Fibroblast of skin of back (primary cell): ENCODE data around the gene GFM2. TPM values are rescaled to one million over a fixed set of nuclear protein-coding genes. Genes with fewer than 3 reads are reported as not detected.
"Not testable (repeated sequence)": the region's sequence is repeated elsewhere in the genome, so short reads cannot be mapped to it uniquely, and the experiment has no call there.

Experiments
- DNase-seq: peaks from one replicate; pipeline ENCODE4 v3.0.0-alpha.2; 2013
- polyA plus RNA-seq, 2 experiments: library from polyadenylated mRNA; unstranded; fragments of 120-200 nt; gene quantifications; one replicate each; pipeline ENCODE4 v1.2.1, GENCODE V29; 2013; ENCODE audit not compliant: insufficient read length in 2 of 2

The GFM2 gene, protein sequence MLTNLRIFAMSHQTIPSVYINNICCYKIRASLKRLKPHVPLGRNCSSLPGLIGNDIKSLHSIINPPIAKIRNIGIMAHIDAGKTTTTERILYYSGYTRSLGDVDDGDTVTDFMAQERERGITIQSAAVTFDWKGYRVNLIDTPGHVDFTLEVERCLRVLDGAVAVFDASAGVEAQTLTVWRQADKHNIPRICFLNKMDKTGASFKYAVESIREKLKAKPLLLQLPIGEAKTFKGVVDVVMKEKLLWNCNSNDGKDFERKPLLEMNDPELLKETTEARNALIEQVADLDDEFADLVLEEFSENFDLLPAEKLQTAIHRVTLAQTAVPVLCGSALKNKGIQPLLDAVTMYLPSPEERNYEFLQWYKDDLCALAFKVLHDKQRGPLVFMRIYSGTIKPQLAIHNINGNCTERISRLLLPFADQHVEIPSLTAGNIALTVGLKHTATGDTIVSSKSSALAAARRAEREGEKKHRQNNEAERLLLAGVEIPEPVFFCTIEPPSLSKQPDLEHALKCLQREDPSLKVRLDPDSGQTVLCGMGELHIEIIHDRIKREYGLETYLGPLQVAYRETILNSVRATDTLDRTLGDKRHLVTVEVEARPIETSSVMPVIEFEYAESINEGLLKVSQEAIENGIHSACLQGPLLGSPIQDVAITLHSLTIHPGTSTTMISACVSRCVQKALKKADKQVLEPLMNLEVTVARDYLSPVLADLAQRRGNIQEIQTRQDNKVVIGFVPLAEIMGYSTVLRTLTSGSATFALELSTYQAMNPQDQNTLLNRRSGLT
- 21.3 TPM for polyA plus RNA-seq (2013, experiment 1 of 2; ENCODE audit: insufficient read length)
- polyA plus RNA-seq (2013, experiment 2 of 2; ENCODE audit: insufficient read length) = 17.3 TPM

DNA sequence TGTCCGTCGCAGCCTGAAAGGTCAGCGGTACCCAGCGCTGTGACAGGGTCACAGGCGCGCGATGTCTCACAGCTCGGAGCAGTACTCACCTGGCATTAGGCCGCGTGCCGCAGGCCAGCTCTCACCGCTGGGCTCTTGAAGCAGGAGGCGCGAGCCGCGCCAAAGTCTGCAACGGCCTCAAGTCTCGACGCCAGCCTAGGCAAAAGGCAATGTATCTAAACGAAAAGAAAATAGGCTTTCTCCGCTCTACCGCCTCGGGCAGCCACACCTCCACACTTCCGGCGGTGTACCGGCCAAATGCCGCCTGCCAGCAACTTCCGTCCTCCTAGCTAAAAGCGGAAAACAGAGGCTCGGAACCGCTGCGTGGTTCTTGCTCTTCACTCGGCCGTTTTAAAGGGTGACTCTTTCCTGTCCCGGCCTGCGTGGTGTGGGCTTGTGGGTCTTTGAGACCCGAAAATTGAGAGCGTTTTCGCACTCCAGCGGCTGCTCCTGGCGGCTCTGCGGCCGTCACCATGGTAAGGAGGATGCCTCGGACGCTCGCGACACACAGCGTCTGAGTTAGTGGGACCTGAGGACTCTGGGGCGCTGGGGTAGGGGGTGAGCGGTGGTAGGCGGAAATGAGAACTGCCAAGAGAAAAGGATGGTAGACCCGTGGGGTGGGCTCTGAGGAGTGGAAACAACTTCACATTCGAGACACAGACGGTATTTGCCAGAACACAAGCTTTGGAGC lies at the start of gene GFM2, which contains the start of gene NSA2:
GFM2 (minus strand) TSS at position 269 of the 730 bp plus-strand sequence. CDS start 3,375 bp downstream, outside the sequence.
NSA2 (plus strand) TSS at position 401 of the 730 bp plus-strand sequence; CDS start at position 513, 112 bp downstream.
- DNase-seq = peak; percentile 92

DNA sequence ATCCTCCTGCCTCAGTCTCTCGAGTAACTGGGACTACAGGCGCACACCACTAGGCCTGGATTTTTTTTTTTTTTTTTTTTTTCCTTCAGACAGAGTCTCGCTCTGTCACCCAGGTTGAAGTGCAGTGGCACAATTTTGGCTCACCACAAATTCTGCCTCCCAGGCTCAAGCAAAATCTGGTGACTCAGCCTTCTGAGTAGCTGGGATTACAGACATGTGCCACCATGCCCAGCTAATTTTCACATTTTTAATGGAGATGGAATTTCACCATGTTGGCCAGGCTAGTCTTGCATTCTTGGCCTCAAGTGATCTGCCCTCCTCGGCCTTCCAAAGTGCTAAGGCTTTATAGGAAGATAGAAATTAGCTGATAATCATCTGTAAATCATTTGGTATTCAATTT lies 44.0 kb upstream of the GFM2 start:
- peak; percentile 15 for DNase-seq

DNA sequence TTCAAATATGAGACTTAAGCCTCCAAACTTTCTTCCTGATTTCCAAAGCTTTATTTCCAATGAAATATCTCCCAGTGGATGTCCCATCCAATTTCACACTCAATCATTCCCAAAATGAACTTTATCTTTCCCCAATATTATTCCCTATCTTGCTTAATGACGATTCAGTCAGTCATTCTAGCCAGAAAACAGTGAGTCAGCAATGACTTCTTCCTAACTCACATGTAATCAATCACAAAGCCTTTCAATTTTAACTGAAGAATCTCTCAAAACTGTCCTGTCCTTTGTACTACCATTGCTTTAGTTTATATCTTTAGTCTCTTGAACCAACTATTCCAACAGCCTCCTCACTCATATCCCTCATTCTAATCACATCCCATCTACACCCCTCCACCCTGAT lies 35.0 kb upstream of the GFM2 start:
- DNase-seq = peak; percentile 1

DNA sequence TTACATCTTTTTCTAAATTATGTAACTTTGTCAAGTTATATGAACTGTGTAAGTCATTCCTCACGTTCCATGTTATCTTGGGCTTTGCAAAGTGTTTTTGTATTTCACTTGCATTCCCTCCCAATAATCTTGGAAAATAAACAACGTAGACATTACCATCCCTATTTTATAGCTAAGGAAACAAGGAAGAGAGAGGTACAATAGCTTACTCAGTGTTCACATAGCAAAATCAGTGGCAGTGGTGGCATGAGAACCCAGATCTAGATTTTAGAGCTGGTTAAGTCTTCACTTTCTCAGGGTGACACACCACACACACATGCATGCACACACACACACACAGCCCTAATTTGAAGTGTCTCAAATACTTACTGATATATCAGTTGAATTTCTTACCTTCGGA lies 34.3 kb upstream of the GFM2 start:
- no peak for DNase-seq

DNA sequence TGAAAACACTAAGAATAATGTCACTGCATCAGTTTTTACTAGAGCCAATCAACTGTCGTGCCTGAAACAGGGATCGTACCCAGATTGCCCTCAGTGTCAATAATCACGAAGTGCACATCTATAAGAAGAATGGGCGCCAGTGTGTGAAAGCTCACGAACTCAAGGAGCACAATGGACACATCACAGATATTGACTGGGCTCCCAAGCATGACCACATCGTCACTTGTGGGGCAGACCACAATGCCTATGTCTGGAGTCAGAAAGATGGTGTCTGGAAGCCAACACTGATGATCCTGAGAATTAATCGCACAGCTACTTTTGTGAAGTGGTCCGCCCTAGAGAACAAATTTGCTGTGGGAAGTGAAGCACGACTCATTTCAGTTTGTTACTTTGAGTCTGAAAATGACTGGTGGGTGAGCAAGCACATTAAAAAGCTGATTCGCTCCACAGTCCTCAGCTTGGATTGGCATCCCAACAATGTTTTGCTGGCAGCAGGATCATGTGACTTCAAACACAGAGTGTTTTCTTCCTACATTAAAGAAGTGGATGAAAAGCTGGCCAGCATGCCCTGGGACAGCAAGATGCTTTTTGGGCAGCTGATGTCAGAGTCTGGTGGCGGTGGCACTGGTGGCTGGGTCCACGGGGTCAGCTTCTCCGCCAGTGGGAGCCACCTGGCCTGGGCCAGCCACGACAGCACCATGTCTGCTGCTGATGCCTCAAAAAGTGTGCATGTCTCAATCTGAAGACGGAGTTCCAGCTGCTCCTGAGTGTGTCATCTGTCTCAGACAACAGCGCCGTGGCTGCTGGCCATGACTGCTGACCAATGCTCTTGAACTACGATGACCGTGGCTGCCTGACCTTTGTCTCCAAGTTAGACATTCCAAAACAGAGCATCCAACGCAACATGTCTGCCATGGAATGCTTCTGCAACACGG lies 32.3 kb upstream of the GFM2 start:
- peak; percentile 28 for DNase-seq

DNA sequence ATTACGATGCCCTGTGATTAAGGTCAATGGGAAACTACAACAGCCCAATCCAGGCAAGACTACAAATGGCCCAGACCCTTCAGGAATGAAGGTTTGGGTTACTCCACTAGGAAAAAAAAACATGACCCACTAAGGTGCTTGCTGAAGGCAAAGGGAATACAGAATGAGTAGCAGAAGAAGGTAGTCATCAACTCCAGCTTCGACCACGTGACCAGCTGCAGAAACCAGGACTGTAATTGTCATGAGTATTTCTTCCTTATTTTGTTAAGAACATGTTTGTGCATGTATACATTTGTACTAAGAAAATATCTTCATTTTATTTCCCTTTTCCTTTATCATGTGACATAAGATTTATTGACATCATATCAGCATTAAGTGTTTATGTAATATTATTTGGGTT lies 24.8 kb upstream of the GFM2 start:
- not testable (repeated sequence) for DNase-seq

DNA sequence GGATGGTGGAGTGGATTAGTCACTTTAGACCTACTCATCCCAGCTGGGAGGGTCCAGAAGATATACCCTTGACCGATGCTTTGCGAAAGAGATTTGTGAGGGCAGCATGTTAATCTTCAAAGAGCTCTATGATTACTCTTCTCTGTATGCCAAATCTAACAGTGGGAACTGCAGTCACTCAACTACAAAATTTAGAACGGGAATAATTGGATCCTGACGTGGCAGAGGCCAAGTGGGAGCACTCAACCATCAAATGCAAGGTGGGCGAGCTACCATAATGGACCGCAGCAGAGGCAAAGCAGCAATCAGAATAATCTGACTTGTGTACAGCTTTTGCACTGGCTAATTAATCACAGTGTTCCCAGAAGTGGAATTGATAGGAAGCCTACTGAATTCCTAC lies 20.5 kb upstream of the GFM2 start:
- DNase-seq = no peak

DNA sequence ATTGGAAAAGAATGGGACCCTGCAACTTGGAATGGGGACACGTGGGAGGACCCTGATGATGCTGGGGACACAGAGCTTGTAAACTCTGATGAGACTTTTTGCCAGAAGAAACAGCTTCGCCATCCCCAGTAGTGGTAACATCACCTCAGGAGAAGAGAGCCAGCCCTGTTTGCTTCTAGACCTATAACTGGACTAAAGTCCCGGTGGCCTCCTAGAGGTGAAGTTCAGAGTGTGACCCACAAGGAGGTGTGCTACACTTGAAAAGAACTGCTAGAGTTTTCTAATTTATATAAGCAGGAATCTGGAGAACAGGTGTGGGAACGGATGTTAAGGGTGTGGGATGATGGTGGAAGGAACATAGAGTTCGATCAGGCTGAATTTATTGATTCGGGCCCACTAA lies 19.9 kb upstream of the GFM2 start:
- no peak for DNase-seq

DNA sequence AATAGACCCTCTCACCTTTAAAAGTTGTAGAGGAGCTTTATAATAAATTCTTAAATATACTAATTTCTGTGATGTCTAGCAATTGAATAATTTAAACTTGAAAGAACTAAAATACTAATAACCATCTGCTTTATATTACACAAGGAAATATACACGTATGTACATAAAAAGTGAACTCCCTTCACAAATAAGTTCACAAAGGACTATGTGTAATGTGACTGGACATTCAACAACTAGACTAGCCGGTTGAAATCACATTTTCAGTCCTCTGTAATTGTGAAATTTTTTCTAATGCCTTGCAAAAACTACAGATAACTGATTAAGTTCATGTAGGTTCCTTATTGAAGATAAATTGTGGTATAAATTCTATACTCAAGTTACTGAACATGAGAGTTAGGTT lies 11.7 kb upstream of the GFM2 start:
- no peak for DNase-seq

DNA sequence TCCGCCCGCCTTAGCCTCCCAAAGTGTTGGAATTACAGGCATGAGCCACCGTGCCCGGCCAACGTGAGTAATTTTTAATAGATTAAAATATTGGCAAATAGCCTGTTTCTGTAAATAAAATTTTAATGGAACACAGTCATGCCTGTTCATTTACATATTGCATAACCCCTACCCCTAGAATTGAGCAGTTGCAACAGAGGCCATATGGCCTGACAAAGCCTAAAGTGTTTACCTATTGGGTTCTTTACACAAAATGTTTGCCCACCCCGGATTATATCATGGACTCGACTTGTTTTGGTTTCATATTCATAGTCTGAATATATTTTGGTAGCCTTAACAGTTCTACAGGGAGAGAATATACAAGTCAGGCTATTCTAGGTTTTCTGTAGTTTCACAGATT lies 5.4 kb upstream of the GFM2 start:
- no peak for DNase-seq

DNA sequence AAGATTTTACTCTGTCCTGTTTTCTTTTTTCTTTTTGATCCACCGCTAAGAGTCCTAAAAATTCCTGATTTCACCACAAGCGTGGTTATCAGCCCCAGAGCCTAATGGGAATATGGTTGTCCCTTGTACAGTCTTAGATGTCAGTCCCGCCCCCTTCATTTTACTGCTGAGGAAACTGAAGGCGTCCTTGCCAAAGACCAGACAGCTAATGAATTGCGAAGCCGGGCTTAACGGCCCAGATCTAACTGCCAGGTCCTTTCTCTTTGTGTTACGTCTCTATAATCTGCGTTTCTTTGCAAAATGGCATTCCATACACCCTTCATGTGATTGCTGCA lies 629 bp upstream of the GFM2 start:
- DNase-seq = peak; percentile 37

DNA sequence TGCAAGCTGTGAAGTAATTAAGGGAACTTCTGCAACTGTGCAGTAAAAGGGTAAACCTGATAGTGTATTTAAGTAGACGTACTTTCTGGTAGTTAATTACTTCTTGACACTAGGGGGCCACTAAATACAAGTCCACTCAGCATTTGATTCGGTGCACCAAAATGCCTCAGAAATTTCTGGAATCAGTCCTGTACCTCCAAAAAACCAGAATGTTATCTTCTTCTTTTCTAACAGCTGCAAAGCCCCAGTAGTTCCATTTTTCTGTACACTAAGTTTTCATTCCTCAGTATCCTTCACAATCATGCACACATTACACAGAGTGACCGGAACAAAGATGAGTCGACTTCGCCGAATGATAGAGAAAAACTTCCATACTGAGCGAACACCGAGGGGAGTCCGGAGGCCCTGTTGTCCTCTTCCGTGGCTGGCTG lies 484 bp downstream of the GFM2 start:
- peak; percentile 57 for DNase-seq

DNA sequence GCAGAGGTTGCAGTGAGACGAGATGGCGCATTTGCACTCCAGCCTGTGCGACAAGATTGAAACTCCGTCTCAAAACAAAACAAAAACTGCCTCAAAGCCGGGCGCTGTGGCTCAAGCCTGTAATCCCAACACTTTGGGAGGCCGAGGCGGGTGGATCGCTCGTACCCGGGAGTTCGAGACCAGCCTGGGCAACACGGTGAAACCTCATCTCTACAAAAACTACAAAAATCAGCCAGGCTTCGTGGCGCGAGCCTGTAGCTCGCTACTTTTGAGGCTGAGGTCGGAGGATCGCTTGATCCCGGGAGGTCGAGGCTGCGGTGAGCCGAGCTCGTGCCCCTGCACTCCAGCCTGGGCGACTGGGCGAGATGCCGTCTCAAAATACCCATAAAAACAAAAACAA lies 988 bp downstream of the GFM2 start:
- DNase-seq = no peak

DNA sequence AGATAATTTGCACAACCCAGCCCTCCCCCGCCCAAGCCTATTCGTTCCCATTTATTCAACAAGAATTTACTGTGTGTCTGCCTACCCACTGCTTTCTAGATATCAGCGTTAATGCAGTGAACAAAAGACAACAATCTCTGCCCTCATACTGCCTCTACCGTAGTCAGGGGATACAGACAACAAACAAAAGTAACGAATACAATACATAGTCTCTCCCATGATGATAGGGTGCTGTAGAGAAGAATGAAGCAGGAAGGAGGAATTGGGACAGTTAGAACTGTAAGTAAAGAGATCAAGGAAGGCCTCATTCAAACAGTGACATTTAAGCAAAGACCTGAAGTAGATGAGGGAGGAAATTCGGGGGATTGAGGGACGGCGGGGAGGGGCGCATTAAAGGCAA lies 1.7 kb downstream of the GFM2 start:
- no peak for DNase-seq

DNA sequence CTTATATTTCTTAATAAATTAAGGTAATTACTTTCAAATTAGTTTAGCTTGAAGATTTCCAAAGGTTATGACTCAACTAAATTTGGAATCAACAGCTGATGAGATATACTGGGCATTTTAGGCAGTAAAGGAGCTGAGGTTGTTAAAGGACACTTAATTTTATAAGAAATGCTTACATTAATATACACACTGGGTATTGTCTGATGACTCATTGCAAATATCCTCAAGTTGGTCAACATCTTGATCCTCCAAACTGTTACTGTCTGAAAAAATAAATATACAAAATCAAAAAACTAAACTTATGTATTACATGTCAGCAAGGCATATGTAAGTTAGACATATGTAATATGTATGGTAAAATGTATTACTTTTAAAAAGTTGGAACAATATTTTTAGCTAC lies 3.4 kb downstream of the GFM2 start:
- DNase-seq = no peak

DNA sequence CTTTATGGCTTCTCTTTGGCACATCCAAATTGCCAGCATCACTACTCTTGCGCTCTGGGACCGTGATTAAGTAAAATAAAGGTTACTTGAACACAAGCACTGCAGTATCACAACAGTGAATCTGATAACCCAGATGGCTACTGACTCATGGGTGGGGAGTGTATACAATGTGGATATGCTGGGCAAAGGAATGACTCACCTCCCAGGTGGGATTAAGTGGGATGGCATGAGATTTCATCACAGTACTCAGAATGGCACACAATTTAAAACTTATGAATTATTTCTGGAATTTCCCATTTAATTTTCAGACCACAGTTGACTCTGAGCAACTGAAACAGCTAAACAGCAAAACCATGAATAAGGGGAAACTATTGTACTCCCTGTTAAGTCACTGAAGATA lies 4.3 kb downstream of the GFM2 start:
- peak; percentile 55 for DNase-seq

DNA sequence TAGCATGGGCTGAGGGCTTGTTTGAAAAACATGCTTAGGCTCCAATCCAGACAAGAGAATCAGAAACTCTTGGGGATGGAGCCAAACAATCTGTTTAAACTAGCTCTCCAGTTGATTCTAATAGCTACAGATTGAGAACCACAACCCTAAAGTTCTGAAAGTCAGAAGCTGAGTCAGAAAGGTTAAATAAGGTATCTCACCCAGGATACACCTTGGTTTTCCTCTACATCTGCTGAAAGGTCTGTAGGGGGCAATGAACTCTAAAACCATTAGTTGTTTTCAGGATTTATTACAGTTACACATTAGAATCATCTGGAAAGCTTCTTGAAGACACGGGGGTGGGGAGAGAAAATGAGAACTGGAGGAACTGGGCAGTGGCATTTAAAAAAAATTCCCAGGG lies 5.7 kb downstream of the GFM2 start:
- no peak for DNase-seq

DNA sequence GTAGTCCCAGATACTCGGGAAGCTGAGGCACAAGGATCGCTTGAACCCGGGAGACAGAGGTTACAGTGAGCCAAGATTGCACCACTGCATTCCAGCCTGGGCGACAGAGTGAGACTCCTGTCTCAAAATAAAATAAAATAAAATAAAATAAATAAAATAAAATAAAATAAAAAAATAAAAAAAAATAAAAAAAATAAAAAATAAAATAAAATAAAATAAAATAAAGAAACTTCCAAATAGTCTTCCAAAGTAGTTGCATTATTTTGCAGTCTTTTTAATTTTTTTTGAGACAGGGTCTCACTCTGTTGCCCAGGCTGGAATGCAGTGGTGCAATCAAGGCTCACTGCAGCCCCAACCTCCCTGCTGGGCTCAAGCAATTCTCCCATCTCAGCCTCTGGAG lies 18.2 kb downstream of the GFM2 start:
- DNase-seq = not testable (repeated sequence)

DNA sequence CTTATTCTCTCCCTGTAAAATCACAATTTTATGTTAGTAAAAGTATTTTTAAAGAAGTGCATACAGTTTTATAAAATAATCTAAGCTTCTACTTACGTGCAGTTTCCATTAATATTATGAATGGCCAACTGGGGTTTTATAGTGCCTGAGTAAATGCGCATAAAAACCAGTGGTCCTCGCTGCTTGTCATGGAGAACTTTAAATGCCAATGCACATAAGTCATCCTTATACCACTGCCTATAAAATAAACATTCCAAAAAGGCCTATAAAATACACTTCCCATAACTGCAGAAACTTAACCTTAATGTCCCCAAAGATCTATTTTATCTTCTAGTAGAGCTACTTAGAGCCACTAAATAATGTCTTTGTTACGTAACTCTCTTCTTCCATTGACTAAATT lies 28.5 kb downstream of the GFM2 start:
- DNase-seq = peak; percentile 14

DNA sequence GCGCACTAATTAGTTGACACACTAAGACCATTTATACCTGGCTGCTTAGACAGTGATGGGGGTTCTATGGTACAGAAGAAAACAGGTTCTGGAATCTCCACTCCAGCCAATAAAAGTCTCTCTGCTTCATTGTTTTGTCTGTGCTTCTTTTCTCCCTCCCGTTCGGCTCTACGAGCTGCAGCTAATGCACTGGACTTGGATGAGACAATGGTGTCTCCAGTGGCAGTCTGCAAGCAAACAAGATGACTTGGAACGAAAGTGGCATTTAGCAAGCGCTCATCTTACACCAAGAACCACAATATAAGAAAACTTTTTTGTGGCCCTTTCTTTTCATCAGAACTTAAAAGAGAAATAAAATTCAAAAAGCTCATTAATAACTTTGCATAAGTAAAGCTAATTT lies 30.2 kb downstream of the GFM2 start:
- no peak for DNase-seq

DNA sequence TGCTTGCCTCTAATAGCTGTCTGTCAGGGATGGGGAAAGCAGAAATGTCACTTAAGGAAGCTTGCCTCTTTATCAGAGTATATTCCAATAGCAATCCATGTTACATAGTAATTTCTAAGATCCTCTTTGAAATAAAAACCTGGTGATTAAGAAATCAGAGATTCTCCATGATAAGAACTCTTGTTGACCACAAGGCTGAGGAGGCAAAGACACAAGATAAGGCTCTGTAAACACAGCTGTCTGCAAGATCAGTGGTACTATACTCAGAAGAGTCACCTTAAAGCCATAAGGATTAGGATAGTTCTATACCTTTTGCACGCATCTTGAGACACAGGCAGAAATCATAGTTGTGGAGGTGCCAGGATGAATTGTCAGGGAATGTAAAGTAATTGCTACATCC lies 41.6 kb downstream of the GFM2 start:
- DNase-seq = no peak

DNA sequence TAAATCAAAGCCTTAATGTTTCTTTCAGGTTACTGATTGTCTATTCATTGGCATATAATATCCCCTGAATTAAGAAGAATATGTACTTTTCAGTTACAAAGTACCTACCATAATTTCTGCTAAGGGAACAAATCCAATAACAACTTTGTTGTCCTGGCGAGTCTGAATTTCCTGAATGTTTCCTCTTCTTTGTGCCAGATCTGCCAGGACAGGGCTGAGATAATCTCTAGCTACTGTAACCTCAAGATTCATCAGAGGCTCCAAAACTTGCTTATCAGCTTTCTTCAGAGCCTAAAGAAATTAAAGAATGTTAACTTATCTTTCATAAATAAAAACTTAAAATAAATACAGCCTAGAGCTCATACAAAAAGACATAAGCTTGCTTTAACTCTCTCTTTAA lies 44.6 kb downstream of the GFM2 start:
- no peak for DNase-seq
